Ishikawa (cell line): ENCODE data around the gene TMEM144.

Experiments
- CEBPB ChIP-seq: IDR thresholded peaks from 2 replicates; pipeline ENCODE4 v1.6.1; 2012
- CREB1 ChIP-seq: IDR thresholded peaks from 2 replicates; pipeline ENCODE4 v1.6.1; 2012; ENCODE audit warnings: low read depth
- EGR1 ChIP-seq: IDR thresholded peaks from 2 replicates; pipeline ENCODE4 v1.6.1; 2012
- EP300 ChIP-seq: IDR thresholded peaks from 2 replicates; pipeline ENCODE4 v1.6.1; 2012; ENCODE audit warnings: borderline replicate concordance
- FOXM1 ChIP-seq: IDR thresholded peaks from 2 replicates; pipeline ENCODE4 v1.6.1; 2012; ENCODE audit warnings: low read depth, borderline replicate concordance
- MAX ChIP-seq: IDR thresholded peaks from 2 replicates; pipeline ENCODE4 v1.6.1; 2012
- NFIC ChIP-seq: IDR thresholded peaks from 2 replicates; pipeline ENCODE4 v1.6.1; 2012
- RAD21 ChIP-seq: IDR thresholded peaks from 2 replicates; pipeline ENCODE4 v1.6.1; 2012; ENCODE audit warnings: low read depth
- REST ChIP-seq: IDR thresholded peaks from 2 replicates; pipeline ENCODE4 v1.6.1; 2012; ENCODE audit warnings: low read depth, mild to moderate bottlenecking
- TAF1 ChIP-seq: IDR thresholded peaks from 2 replicates; pipeline ENCODE4 v1.6.1; 2012; ENCODE audit warnings: low read depth, mild to moderate bottlenecking
- TEAD4 ChIP-seq: IDR thresholded peaks from 2 replicates; pipeline ENCODE4 v1.6.1; 2012
- USF1 ChIP-seq: IDR thresholded peaks from 2 replicates; pipeline ENCODE4 v1.6.1; 2012
- ZBTB7A ChIP-seq: IDR thresholded peaks from 2 replicates; pipeline ENCODE4 v1.6.1; 2012; ENCODE audit warnings: low read depth

DNA sequence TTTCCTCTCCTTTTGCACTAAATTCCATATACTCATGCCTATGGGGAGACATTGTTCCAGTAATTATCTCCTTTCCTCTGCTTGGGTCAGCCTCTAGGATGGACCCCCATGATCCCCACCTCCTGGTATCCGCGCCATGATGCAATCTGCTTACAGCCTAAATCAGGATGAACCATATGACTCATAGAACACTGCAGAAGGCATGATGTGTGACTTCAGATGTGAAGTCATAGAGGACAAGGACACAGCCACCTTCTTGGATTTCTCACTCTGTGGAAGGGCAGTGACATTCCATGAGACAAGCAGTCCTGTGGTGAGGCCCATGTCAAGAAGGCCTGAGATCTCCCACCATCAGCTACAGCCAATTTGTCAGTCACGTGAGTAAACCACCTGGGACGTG is 9.0 kb upstream of the TMEM144 start:
- TF ChIP-seq CREB1: no peak
- no peak for TF ChIP-seq FOXM1
- no peak for TF ChIP-seq EP300
- no peak for TF ChIP-seq ZBTB7A
- TF ChIP-seq NFIC: no peak
- TF ChIP-seq TAF1: no peak
- no peak for TF ChIP-seq RAD21
- no peak for TF ChIP-seq MAX
- no peak for TF ChIP-seq REST
- no peak for TF ChIP-seq TEAD4
- no peak for TF ChIP-seq CEBPB
- TF ChIP-seq USF1: no peak
- TF ChIP-seq EGR1: no peak
